SU-DHL-6 (cell line): Measurements from ENCODE around the gene AHI1.

Experiments
- H2AFZ ChIP-seq: fragments of 200-600 bp; sonication (generic); 2 replicates; pipeline ENCODE4 v1.6.1; 2014; ENCODE audit warnings: low read depth, mild to moderate bottlenecking, moderate library complexity, mixed read lengths, antibody characterized with exemption, low read length; ENCODE audit not compliant: severe bottlenecking
- H3F3A ChIP-seq: fragments of 200-600 bp; shearing (Covaris generic); 2 replicates; pipeline ENCODE4 v1.6.0; 2016; ENCODE audit warnings: antibody characterized with exemption, mild to moderate bottlenecking; ENCODE audit not compliant: insufficient read depth
- H3K27ac ChIP-seq: fragments of 200-600 bp; sonication (generic); 2 replicates; pipeline ENCODE4 v1.5.1; 2016; ENCODE audit warnings: low read depth, mild to moderate bottlenecking, low read length, moderate library complexity, mixed read lengths
- H3K27me3 ChIP-seq: fragments of 200-600 bp; sonication (generic), shearing (Covaris generic); 2 replicates; pipeline ENCODE4 v1.6.0; 2014; ENCODE audit warnings: mild to moderate bottlenecking, low read length
- H3K36me3 ChIP-seq: fragments of 200-600 bp; sonication (generic); 2 replicates; pipeline ENCODE4 v1.6.1; 2014; ENCODE audit warnings: mild to moderate bottlenecking, low read length, mixed read lengths
- H3K4me2 ChIP-seq: fragments of 300-600, 200-600 bp; shearing (Covaris generic), sonication (generic); 2 replicates; pipeline ENCODE4 v1.6.0; 2014; ENCODE audit warnings: low read length, low read depth, mild to moderate bottlenecking; ENCODE audit not compliant: poor library complexity, severe bottlenecking
- H3K4me3 ChIP-seq: fragments of 200-600 bp; sonication (generic); 2 replicates; pipeline ENCODE4 v1.5.1; 2014; ENCODE audit warnings: antibody characterized with exemption, low read length, mild to moderate bottlenecking, mixed read lengths; ENCODE audit not compliant: insufficient read depth, poor library complexity, severe bottlenecking
- H3K79me2 ChIP-seq: fragments of 200-600 bp; sonication (generic); 2 replicates; pipeline ENCODE4 v1.6.1; 2014; ENCODE audit warnings: mild to moderate bottlenecking, low read length, moderate library complexity; ENCODE audit not compliant: insufficient read depth
- H3K9ac ChIP-seq: fragments of 200-600 bp; sonication (generic); 2 replicates; pipeline ENCODE4 v1.7.0; 2014; ENCODE audit warnings: mild to moderate bottlenecking, low read length
- H3K9me2 ChIP-seq: fragments of 200-600 bp; sonication (generic); replicated peaks from 2 replicates; pipeline ENCODE4 v1.6.1; 2014; ENCODE audit warnings: low read length; ENCODE audit not compliant: insufficient read depth
- H3K9me3 ChIP-seq: fragments of 200-600 bp; sonication (generic); 2 replicates; pipeline ENCODE4 v1.6.1; 2014; ENCODE audit warnings: low read length, mixed read lengths; ENCODE audit not compliant: insufficient read depth
- H4K20me1 ChIP-seq: fragments of 200-600 bp; sonication (generic); 2 replicates; pipeline ENCODE4 v1.6.1; 2014; ENCODE audit warnings: low read depth, mild to moderate bottlenecking, antibody characterized with exemption, low read length, moderate library complexity, mixed read lengths
- EZH2phosphoT487 ChIP-seq: fragments of 200-600 bp; sonication (generic), shearing (Covaris generic); conservative IDR thresholded peaks from 2 replicates; pipeline ENCODE4 v1.6.1; 2018; ENCODE audit warnings: mild to moderate bottlenecking, antibody characterized with exemption, low read length, moderate library complexity, mixed read lengths
- TF ChIP-seq, protein P1 (sequence below): fragments of 200-600 bp; sonication (generic); IDR thresholded peaks from one replicate; pipeline ENCODE4 v1.5.1; 2017; ENCODE audit warnings: antibody characterized with exemption, mild to moderate bottlenecking, low read length, moderate library complexity; ENCODE audit not compliant: insufficient read depth, poor library complexity, severe bottlenecking

The AHI1 gene

DNA sequence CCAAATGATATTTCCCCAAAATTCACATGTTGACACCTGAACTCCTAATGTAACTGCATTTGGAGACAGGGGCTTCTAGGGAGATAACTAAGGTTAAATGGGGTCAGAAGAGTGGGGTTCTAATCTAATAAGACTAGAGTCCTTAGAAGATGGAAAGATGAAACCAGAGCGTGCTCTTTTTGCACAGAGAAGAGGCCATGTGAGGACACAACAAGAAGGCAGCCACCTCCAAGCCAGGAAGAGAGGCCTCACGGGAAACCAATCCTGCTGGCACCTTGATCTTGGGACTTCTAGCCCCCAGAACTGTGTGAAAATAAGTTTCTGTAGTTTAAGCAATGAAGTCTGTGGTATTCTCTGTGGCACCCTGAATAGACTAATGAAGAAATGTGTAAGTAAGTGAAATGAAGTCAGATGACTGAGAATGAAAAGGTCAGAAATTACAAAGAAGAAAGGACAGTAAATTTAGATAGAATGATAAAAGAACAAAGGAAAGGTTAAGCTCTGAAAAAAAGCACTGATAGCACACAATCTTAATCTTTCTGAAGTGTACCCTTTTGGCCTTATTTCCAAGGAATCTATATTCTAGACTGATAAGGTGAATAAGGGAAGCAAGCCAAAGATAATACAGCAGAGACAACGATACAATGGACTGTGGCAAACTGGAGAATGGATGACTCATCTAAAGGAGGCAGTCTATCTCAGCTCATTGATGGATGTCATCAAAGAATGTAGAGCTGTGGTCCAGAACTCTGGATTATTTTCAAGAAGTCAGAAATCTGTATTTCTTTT lies 206.1 kb downstream of the AHI1 start:
- no peaks in the 10 kb centered on the region for H3K36me3 ChIP-seq
- no peaks in the 10 kb centered on the region for H3K27me3 ChIP-seq
- H3F3A ChIP-seq = no peaks in the 10 kb centered on the region
- H2AFZ ChIP-seq = no peak overlapping the region
- TF ChIP-seq, protein P1, sequence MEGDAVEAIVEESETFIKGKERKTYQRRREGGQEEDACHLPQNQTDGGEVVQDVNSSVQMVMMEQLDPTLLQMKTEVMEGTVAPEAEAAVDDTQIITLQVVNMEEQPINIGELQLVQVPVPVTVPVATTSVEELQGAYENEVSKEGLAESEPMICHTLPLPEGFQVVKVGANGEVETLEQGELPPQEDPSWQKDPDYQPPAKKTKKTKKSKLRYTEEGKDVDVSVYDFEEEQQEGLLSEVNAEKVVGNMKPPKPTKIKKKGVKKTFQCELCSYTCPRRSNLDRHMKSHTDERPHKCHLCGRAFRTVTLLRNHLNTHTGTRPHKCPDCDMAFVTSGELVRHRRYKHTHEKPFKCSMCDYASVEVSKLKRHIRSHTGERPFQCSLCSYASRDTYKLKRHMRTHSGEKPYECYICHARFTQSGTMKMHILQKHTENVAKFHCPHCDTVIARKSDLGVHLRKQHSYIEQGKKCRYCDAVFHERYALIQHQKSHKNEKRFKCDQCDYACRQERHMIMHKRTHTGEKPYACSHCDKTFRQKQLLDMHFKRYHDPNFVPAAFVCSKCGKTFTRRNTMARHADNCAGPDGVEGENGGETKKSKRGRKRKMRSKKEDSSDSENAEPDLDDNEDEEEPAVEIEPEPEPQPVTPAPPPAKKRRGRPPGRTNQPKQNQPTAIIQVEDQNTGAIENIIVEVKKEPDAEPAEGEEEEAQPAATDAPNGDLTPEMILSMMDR = no peak
- TF ChIP-seq EZH2phosphoT487 = no peak
- H3K9me2 ChIP-seq = no peaks in the 10 kb centered on the region
- H3K79me2 ChIP-seq = no peaks in the 10 kb centered on the region
- no peaks in the 10 kb centered on the region for H4K20me1 ChIP-seq
- H3K9me3 ChIP-seq = no peaks in the 10 kb centered on the region
- no peak overlapping the region for H3K27ac ChIP-seq
- no peak overlapping the region for H3K9ac ChIP-seq
- no peak overlapping the region for H3K4me2 ChIP-seq
- no peak overlapping the region for H3K4me3 ChIP-seq

GRCh38 chr6:135289816-135290215 lies 207.7 kb downstream of the AHI1 start:
- Histone ChIP-seq H3K4me2 (no peak overlapping the region), H3K27me3 (no peaks in the 10 kb centered on the region), H3K27ac (no peak overlapping the region), H3K9me3 (no peaks in the 10 kb centered on the region), H3K9ac (no peak overlapping the region), H3F3A (no peaks in the 10 kb centered on the region), H2AFZ (no peak overlapping the region), H4K20me1 (no peaks in the 10 kb centered on the region), H3K36me3 (no peaks in the 10 kb centered on the region), H3K4me3 (no peak overlapping the region), H3K79me2 (no peaks in the 10 kb centered on the region), H3K9me2 (no peaks in the 10 kb centered on the region)
- TF ChIP-seq EZH2phosphoT487 = no peak
- TF ChIP-seq, protein P1 = no peak

DNA sequence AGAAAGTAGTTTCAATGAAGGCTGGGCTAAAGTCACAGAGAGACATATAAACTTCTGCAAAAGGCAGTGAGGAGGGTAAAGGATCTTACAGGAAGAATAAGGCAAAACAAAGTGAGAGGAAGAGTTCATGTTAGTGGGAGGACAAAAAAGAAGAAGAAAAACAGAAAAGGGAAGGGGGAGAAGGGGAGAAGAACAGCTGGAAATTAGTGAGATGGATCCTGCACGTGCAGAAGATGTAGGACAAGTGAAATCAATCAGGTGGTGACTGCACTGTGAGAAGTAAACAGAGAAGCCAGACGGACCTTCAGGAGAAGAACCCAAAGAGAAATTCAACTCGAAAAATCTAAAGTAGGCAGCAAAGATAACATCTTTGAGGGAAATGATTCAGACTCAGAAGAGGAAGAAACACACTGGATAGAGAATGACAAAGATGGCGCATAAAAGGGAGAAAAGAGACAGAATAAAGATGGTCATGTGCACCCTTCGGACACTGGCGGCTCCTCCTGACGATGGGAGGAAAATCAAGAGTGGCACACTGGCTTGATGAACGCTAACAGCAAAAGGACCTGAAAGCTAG lies 210.5 kb downstream of the AHI1 start:
- H3K79me2 ChIP-seq = no peaks in the 10 kb centered on the region
- no peaks in the 10 kb centered on the region for H3F3A ChIP-seq
- no peaks in the 10 kb centered on the region for H3K36me3 ChIP-seq
- H3K9me3 ChIP-seq = no peaks in the 10 kb centered on the region
- no peak overlapping the region for H2AFZ ChIP-seq
- no peaks in the 10 kb centered on the region for H4K20me1 ChIP-seq
- H3K27me3 ChIP-seq = no peaks in the 10 kb centered on the region
- TF ChIP-seq, protein P1 = no peak
- TF ChIP-seq EZH2phosphoT487 = no peak
- no peaks in the 10 kb centered on the region for H3K9me2 ChIP-seq
- no peak overlapping the region for H3K27ac ChIP-seq
- H3K9ac ChIP-seq = no peak overlapping the region
- H3K4me2 ChIP-seq = no peak overlapping the region
- H3K4me3 ChIP-seq = no peak overlapping the region
